Hematopoietic multipotent progenitor cell treated with erythropoietin and hydrocortisone succinate and interleukin-3 and kit ligand, for 17 days (in vitro differentiated cells): ENCODE measurements around the gene ZMYND19.
A peak's percentile ranks its signal among the peaks of the same experiment; 100 is the strongest.
"Not testable (repeated sequence)": the region's sequence is repeated elsewhere in the genome, so short reads cannot be mapped to it uniquely, and the experiment has no call there.

Experiments
- DNase-seq: peaks from one replicate; pipeline ENCODE4 v3.0.0-alpha.2; 2015; ENCODE audit warnings: low spot score

ZMYND19 gene

GRCh38 chr9:137614631-137615386 lies 24.5 kb upstream of the ZMYND19 start:
- no peak for DNase-seq

DNA sequence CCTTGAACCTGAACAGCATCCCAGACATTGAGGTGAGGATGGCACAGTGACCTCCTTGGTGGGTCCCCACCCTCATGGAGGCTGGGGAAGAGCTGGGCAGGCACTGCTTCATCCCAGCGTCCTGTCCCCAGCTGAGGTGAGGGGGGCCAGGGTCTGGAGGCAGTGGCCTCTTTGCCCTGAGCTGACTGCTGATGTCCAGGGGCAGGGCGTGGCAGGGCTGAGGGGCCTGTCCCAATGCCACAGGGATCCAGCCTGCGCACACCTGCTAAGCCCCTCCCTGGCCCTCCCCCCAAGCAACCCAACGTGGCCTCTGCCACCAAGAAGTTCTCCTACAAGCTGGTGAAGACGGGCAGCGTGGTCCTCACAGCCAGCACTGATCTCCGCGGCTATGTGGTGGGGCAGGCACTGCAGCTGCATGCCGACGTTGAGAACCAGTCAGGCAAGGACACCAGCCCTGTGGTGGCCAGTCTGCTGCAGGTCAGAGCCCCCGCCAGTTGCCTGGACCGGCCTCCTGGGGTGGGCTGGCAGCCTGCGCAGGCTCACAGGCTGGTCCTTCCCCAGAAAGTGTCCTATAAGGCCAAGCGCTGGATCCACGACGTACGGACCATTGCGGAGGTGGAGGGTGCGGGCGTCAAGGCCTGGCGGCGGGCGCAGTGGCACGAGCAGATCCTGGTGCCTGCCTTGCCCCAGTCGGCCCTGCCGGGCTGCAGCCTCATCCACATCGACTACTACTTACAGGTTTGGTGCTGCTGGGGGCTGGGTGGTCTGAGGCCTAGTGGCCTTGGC lies 23.6 kb upstream of the ZMYND19 start:
- no peak for DNase-seq

GRCh38 chr9:137613259-137613658 lies 22.9 kb upstream of the ZMYND19 start:
- DNase-seq: no peak

- DNase-seq: no peak
Observed at GRCh38 chr9:137612741-137613142, 22.4 kb upstream of the ZMYND19 start.

DNA sequence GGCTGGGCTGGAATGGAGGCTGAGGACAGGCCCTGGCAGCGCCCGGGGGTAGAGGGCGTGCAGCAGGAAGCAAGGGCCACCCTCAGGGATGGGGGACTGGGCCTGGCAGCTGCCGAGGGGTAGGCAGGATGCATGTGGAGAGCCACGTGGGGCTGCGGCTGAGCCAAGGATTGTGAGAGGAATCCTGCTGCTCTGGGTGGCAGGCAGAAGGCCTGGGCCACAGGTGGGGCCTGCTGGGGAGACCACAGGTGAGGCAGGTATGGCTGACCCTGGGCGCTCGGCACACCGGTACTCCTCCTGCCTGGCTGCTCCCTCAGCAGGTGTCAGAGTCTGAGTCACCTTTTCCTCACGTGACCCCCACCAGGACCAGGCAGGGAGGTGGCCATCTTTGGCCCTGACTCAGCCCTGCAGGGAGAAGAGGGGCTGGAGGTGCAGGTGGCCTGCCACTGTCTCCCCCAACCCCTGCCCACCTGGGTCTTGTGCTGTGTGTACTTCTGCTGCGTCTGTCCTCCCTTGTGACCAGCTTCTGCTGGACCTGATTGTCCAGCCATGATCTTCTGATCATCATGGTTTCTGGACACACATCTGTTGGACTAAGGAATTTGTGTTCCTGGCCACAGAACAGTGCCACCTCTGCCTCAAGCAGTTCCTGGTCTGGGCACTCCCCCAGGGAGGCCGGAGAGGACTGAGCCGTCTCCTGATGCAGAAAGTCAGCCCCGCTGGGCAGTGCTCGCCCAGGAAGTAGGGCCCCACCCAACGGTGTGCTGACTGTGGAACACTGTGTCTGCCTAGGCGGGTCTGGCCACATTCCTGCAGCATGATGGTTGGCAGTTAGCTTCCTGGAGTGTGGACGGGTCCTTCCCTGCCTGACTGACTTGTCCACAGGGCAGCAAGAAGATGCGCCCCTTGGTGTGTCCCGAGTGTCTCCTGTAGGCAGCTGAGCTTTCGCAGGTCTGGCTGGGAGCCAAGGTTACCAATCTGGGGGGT lies 21.6 kb upstream of the ZMYND19 start:
- DNase-seq: no peak

GRCh38 chr9:137610944-137611343 lies 20.6 kb upstream of the ZMYND19 start:
- DNase-seq: no peak

DNA sequence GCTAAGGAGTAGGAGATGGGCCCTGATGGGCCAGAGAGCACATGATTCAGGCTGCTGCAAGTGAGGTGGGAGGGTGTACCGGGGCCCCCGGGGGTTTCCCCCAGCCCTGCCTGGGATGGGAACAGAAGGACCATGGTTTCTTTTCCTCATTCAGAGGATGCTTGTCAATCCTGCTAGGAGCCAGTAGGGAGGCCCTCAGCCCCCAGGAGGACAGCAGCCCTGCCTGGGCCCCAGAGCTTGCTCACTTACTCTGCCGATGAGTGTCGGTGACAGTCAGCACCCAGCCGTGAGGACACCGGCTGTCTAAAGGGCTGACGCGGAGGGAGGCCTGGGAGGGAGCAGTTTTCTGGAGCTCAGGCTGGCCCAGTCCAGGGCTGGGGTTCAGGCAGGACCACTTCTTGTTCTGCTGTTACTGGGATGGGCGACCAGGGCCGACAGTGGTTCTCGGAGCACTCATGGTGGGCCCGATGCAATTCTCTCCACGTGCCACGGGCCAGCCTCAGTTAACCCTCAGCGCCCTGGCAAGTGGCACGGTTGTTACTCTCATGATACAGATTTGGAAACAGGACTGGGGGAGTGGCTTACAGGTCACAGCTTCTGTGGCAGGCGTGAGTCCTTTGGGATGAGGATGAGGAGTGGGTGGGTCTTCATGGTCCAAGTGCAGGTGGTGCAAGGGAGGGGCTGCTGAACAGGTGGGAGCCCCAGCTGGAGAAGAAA lies 17.0 kb upstream of the ZMYND19 start:
- no peak for DNase-seq

- DNase-seq: no peak
Observed at GRCh38 chr9:137606734-137607138, 16.4 kb upstream of the ZMYND19 start.

- DNase-seq: no peak
Observed at GRCh38 chr9:137606005-137606621, 15.8 kb upstream of the ZMYND19 start.

- peak; percentile 85 for DNase-seq
Observed at GRCh38 chr9:137605121-137606004, 15.1 kb upstream of the ZMYND19 start, which contains the start of gene ARRDC1. Gene ARRDC1 (plus strand): TSS chr9:137605686. CDS start chr9:137605718, 32 bp downstream.

DNA sequence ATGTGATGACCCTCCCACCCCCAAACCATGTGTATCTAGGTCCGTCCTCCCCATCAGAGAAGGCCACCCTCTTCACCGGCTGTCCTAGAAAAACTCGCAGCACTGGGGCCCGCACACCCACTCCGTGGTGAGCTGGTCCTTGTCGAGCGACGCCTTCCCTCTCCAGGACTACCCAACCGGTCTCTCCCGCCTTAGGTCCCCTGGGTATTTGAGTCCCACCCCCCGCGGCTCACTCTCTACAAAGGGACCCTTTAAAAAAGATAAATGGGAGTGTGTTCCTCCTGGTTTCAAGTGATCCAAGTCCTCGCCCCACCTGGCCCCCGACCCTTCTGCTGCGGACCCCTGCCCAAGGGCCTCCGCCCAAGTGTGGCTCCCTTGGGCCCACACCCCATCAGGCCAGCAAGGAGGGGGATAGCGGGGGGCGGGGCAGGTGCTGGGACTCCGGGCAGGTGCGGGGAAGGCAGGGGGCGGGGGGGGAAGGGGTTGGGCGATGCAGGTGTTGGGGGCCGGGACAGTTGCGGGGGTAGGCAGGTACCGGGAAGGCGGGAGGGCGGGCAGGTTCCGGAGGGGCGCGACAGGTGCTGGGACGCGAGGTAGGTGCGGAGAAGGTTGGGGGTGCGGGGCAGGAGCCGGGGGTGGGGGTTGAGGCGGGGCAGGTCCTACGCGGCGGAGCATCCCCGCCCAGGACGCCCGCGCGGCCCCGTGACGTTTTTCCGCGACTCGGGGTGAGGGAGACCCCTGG lies 14.2 kb upstream of the ZMYND19 start:
- no peak for DNase-seq

- no peak for DNase-seq
Observed at GRCh38 chr9:137603879-137604278, 13.6 kb upstream of the ZMYND19 start.

DNA sequence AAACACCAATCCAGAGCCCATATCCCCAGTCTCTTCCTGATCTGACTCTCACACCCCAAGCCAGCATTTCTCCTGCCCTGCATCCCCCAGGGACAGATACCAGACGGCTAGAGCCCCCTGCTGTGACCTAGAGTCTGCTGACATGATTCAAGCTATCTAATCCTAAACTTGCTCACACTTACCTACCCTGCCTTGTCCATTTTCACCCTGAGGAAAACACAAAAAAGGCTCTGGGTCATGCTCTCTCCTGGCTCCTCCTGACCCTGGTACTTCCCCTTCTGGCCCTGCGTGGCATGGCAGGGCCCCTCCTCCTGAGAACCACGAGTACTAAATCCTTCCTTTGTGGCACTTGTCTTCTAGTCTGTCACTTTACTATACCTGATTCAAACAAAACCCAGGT lies 12.3 kb upstream of the ZMYND19 start:
- DNase-seq: no peak

DNA sequence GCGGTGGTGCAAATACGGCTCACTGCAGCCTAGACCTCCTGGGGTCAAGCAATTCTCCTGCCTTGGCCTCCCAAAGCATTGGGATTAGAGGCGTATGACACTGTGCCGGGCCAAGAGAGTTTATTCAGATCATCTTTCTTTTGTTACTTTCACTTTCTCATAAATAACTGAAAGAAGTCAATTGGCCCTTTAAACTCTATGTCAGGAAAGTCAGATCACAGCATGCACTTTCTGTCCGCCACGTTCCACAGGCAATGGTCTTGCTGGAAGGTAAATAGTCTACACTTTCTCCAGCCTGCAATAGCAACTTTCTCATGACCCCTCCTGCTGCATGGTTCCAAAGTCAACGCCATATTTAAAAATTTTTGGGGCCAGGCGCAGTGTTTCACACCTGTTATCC lies 8.6 kb upstream of the ZMYND19 start:
- no peak for DNase-seq

GRCh38 chr9:137596577-137596976 lies 6.3 kb upstream of the ZMYND19 start:
- not testable (repeated sequence) for DNase-seq

DNA sequence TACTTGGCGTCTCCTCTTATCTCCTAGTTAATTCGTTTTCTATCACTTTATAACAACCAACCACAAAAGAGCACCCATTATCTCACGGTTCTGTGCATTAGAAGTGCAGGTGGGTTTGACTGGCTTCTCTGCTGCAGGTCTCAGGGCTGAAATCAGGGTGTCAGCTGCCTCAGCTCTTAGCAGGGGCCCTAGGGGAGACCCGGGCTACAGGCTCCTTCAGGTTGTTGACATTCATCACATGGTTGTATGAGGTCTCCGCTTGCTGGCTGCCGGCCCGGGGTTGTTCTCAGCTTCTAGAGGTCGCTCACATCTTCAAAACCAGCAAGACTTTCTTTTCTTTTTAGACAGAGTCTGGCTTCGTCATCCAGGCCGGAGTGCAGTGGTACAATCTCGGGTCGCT lies 2.9 kb upstream of the ZMYND19 start:
- DNase-seq: no peak

GRCh38 chr9:137592767-137593166 lies 2.5 kb upstream of the ZMYND19 start:
- no peak for DNase-seq

DNA sequence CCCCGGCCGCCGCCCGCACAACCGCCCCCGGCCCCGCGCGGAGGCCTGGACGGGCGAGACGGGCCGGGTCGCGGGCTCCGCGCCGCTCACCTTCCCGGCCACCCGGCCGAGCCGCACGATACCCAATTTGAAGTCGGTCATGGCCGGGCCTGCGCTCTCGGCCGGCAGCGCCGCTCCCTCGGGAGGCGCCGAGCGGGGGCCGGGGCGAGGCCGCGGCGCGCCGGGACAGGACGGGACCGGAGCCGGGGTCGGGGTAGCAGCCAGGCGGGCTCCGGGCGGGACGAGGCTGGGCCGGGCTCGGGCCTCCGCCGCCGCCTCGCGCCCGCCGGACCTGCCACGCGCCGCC lies 216 bp downstream of the ZMYND19 start:
- no peak for DNase-seq

GRCh38 chr9:137589441-137590122 lies 730 bp downstream of the ZMYND19 start:
- no peak for DNase-seq
